ENCODE results near the gene PRRC1. TPM values are rescaled to one million over a fixed set of nuclear protein-coding genes. Genes with fewer than 3 reads are reported as not detected.

Gene PRRC1
- total and polyA plus RNA-seq, 2 experiments from 2014 or later: 64.7 to 70.7 TPM

- ATAC-seq: no peak
- no peak overlapping the region for H3K27ac Mint-ChIP-seq
- H3K27ac ChIP-seq (ENCODE audit: low read depth): no peak overlapping the region
- H3K27me3 Mint-ChIP-seq (ENCODE audit: insufficient read depth, low read depth, poor library complexity): no peaks in the 10 kb centered on the region
- no peak for TF ChIP-seq ZNF331 (CRISPR knock-in tag; IDR thresholded peaks at IDR 0.05; ENCODE audit: low read depth)
- no peak for TF ChIP-seq CREB1 (CRISPR knock-in tag; IDR thresholded peaks at IDR 0.05; ENCODE audit: low read depth)
- no peak for TF ChIP-seq EZH2 (IDR thresholded peaks at IDR 0.05; ENCODE audit: low read depth, unreplicated experiment)
- TF ChIP-seq NANOG (IDR thresholded peaks at IDR 0.05; ENCODE audit: borderline replicate concordance): no peak
- no peak for TF ChIP-seq ZNF462 (CRISPR knock-in tag; IDR thresholded peaks at IDR 0.05)
- TF ChIP-seq CTCF (conservative IDR thresholded peaks at IDR 0.05; ENCODE audit: low read depth in 2 of 2): no peak
- no peak for TF ChIP-seq POLR2AphosphoS5 (IDR thresholded peaks at IDR 0.05; ENCODE audit: low read depth)
- TF ChIP-seq STAT1 (IDR thresholded peaks at IDR 0.05; ENCODE audit: unreplicated experiment): no peak
- no peak for TF ChIP-seq ZNF114 (CRISPR knock-in tag; IDR thresholded peaks at IDR 0.05)
- TF ChIP-seq REST (IDR thresholded peaks at IDR 0.05; ENCODE audit: unreplicated experiment): no peak
- no peak for TF ChIP-seq ETS1 (IDR thresholded peaks at IDR 0.05)
- TF ChIP-seq JUNB (IDR thresholded peaks at IDR 0.05; ENCODE audit: unreplicated experiment): no peak
- no peak for TF ChIP-seq EZH2phosphoT487 (IDR thresholded peaks at IDR 0.05; ENCODE audit: unreplicated experiment)
- H4K20me1 ChIP-seq (replicated peaks; ENCODE audit: insufficient read depth): no peaks in the 10 kb centered on the region
- no peak overlapping the region for H3K4me3 Mint-ChIP-seq
- no peaks in the 10 kb centered on the region for H3K4me1 Mint-ChIP-seq
- no peak overlapping the region for H3K4me3 ChIP-seq
- no peaks in the 10 kb centered on the region for H3K27me3 ChIP-seq (ENCODE audit: insufficient read depth)
- no peak for DNase-seq (ENCODE audit: low spot score)
- H3K36me3 ChIP-seq (ENCODE audit: insufficient read depth): peaks cover 7% of the 10 kb centered on the region
- H3K79me2 ChIP-seq (replicated peaks; ENCODE audit: insufficient read depth): no peaks in the 10 kb centered on the region
- no peaks in the 10 kb centered on the region for H3K9me3 Mint-ChIP-seq
- H3K9me2 ChIP-seq (ENCODE audit: insufficient read depth): no peaks in the 10 kb centered on the region
- H2AFZ ChIP-seq: no peak overlapping the region
- no peaks in the 10 kb centered on the region for H3F3A ChIP-seq (replicated peaks; ENCODE audit: low read depth)
- H3K36me3 Mint-ChIP-seq (ENCODE audit: low read depth): peaks cover 8% of the 10 kb centered on the region; the same call in 2 of the 3 replicates
- H3K4me1 ChIP-seq (ENCODE audit: insufficient read depth): no peaks in the 10 kb centered on the region
- no peak overlapping the region for H3K4me2 ChIP-seq
Measured at GRCh38 chr5:127555826-127556225, 38.4 kb downstream of the PRRC1 start.
